GM18502 (cell line): Measurements from ENCODE around the gene AQP5.

ENCODE experiments used
- ATAC-seq: cut with Tn5 transposase; IDR thresholded peaks from one replicate; pipeline ENCODE4 v1.9.1; 2021; ENCODE audit warnings: mild to moderate bottlenecking; ENCODE audit not compliant: unreplicated experiment, poor library complexity

AQP5 gene

GRCh38 chr12:49930515-49931288 is 31.0 kb upstream of the AQP5 start:
- ATAC-seq = no peak

- ATAC-seq = no peak
Observed at GRCh38 chr12:49932023-49932422, 29.6 kb upstream of the AQP5 start.

GRCh38 chr12:49932533-49933130 is 29.0 kb upstream of the AQP5 start:
- no peak for ATAC-seq

GRCh38 chr12:49933796-49934195 is 27.9 kb upstream of the AQP5 start:
- ATAC-seq = no peak

GRCh38 chr12:49934505-49934904 is 27.2 kb upstream of the AQP5 start:
- ATAC-seq = no peak

- no peak for ATAC-seq
Observed at GRCh38 chr12:49936925-49937324, 24.7 kb upstream of the AQP5 start.

- ATAC-seq = no peak
Observed at GRCh38 chr12:49937639-49938300, 23.9 kb upstream of the AQP5 start.

GRCh38 chr12:49939307-49939706 is 22.4 kb upstream of the AQP5 start:
- no peak for ATAC-seq

GRCh38 chr12:49939707-49940106 is 22.0 kb upstream of the AQP5 start:
- no peak for ATAC-seq

GRCh38 chr12:49941556-49942511 is 19.8 kb upstream of the AQP5 start:
- no peak for ATAC-seq

GRCh38 chr12:49942512-49942893 is 19.2 kb upstream of the AQP5 start:
- ATAC-seq = no peak

GRCh38 chr12:49942921-49943624 is 18.6 kb upstream of the AQP5 start:
- ATAC-seq = no peak

- ATAC-seq = no peak
Observed at GRCh38 chr12:49943625-49943960, 18.1 kb upstream of the AQP5 start.

- ATAC-seq = no peak
Observed at GRCh38 chr12:49944046-49944445, 17.6 kb upstream of the AQP5 start.

- ATAC-seq = no peak
Observed at GRCh38 chr12:49944718-49945117, 17.0 kb upstream of the AQP5 start.

- peak; percentile 66 for ATAC-seq
Observed at GRCh38 chr12:49945394-49946080, 16.1 kb upstream of the AQP5 start.

- ATAC-seq = no peak
Observed at GRCh38 chr12:49946086-49946485, 15.6 kb upstream of the AQP5 start.

GRCh38 chr12:49946497-49946896 is 15.2 kb upstream of the AQP5 start:
- no peak for ATAC-seq

GRCh38 chr12:49947593-49948226 is 14.0 kb upstream of the AQP5 start:
- no peak for ATAC-seq
